Colonic mucosa (tissue), 4 donors: ENCODE results near the gene NTNG1. TPM values are rescaled to one million over a fixed set of nuclear protein-coding genes. Genes with fewer than 3 reads are reported as not detected.

Source experiments
- DNase-seq: peaks from one replicate; pipeline ENCODE4 v3.0.0-alpha.2; 2020
- H3K27ac ChIP-seq: fragments of 200-600 bp; one replicate; pipeline ENCODE4 v1.8.0; 2021
- H3K27me3 ChIP-seq: fragments of 200-600 bp; one replicate; pipeline ENCODE4 v1.8.0; 2021
- H3K36me3 ChIP-seq: fragments of 200-600 bp; one replicate; pipeline ENCODE4 v1.8.0; 2021
- H3K4me1 ChIP-seq: fragments of 200-600 bp; one replicate; pipeline ENCODE4 v1.8.0; 2021; ENCODE audit warnings: mild to moderate bottlenecking
- H3K4me3 ChIP-seq: fragments of 200-600 bp; one replicate; pipeline ENCODE4 v1.8.0; 2021
- H3K9ac ChIP-seq, 2 donors: one replicate each; pipeline ENCODE4 v1.7.0; 2013; ENCODE audit warnings: control low read depth in 2 of 2, low read depth in 2 of 2, low read length in 2 of 2
- H3K9me3 ChIP-seq: fragments of 200-600 bp; one replicate; pipeline ENCODE4 v1.8.0; 2021
- intact Hi-C: fragments of 100-400 bp; cut with DNase I; formaldehyde crosslinking; loops from one replicate; pipeline ENCODE4 v1.14.1; 2022
- total RNA-seq, 2 donors: library from RNA; stranded (reverse); fragmentation: NEBNext Ultra II Directional in 1 of 2; extraction: Animal tissue kit (Norgen Biotek cat#: 25700) in 1 of 2; gene quantifications; one replicate each; pipeline ENCODE4 v1.2.1, GENCODE V29; 2021
- TF ChIP-seq, protein P1 (sequence below): fragments of 200-600 bp; IDR thresholded peaks from one replicate; pipeline ENCODE4 v1.8.0; 2022; ENCODE audit warnings: antibody characterized with exemption, mild to moderate bottlenecking
- donor health status: healthy.
- donor health status: DM: no; HTN: no; CAD: no.
- donor health status: DM: no; HTN: no; CAD: no.

NTNG1 gene
- total RNA-seq, 2 donors from 2014 or later: 0.30 to 0.88 TPM

DNA sequence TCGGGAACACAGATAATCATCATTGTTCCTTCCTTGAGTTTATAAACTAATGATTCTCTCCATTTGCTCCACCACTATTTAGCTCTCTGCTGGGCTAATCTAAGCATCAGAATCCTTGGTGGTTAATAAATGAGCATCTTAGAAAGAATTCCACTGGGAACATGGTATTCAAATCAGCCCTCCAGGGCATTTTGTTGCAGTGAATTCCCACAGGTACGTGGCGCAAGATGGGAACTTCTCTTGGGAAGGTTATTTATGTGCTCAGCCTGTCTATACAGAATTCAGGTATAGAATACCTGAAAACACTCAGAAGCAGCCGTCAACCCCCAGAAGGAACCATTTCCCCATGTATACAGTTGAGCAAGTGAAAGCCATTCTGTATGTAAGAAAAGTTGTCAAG lies 131.5 kb downstream of the NTNG1 start:
- Histone ChIP-seq H3K4me3 (no peak overlapping the region), H3K27me3 (no peaks in the 10 kb centered on the region), H3K4me1 (no peaks in the 10 kb centered on the region), H3K9me3 (no peaks in the 10 kb centered on the region), H3K36me3 (no peaks in the 10 kb centered on the region), H3K9ac (no peak overlapping the region), H3K27ac (no peak overlapping the region)
- TF ChIP-seq, protein P1, sequence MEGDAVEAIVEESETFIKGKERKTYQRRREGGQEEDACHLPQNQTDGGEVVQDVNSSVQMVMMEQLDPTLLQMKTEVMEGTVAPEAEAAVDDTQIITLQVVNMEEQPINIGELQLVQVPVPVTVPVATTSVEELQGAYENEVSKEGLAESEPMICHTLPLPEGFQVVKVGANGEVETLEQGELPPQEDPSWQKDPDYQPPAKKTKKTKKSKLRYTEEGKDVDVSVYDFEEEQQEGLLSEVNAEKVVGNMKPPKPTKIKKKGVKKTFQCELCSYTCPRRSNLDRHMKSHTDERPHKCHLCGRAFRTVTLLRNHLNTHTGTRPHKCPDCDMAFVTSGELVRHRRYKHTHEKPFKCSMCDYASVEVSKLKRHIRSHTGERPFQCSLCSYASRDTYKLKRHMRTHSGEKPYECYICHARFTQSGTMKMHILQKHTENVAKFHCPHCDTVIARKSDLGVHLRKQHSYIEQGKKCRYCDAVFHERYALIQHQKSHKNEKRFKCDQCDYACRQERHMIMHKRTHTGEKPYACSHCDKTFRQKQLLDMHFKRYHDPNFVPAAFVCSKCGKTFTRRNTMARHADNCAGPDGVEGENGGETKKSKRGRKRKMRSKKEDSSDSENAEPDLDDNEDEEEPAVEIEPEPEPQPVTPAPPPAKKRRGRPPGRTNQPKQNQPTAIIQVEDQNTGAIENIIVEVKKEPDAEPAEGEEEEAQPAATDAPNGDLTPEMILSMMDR: no peak
- intact Hi-C loops: loop anchor here (10.0 kb wide), 1 partner anchor 152 kb away; no protein-coding TSS in a partner anchor
- no peak for DNase-seq

- H3K9me3 ChIP-seq: no peaks in the 10 kb centered on the region
- intact Hi-C loops: loop anchor here (10.0 kb wide), 1 partner anchor 151 kb away; no protein-coding TSS in a partner anchor
- H3K27ac ChIP-seq: no peak overlapping the region
- TF ChIP-seq, protein P1: no peak
- H3K4me1 ChIP-seq: no peaks in the 10 kb centered on the region
- no peaks in the 10 kb centered on the region for H3K27me3 ChIP-seq
- no peak overlapping the region for H3K9ac ChIP-seq
- no peaks in the 10 kb centered on the region for H3K36me3 ChIP-seq
- DNase-seq: no peak
- no peak overlapping the region for H3K4me3 ChIP-seq
Observed at GRCh38 chr1:107273515-107273914, 132.7 kb downstream of the NTNG1 start.

- Histone ChIP-seq H3K27ac (no peak overlapping the region), H3K36me3 (no peaks in the 10 kb centered on the region), H3K27me3 (no peaks in the 10 kb centered on the region), H3K9ac (no peak overlapping the region), H3K4me3 (no peak overlapping the region), H3K4me1 (no peaks in the 10 kb centered on the region), H3K9me3 (no peaks in the 10 kb centered on the region)
- TF ChIP-seq, protein P1: no peak
- DNase-seq: no peak
- intact Hi-C loops: loop anchor here (10.0 kb wide), 1 partner anchor 151 kb away; no protein-coding TSS in a partner anchor
Observed at GRCh38 chr1:107274227-107274626, 133.4 kb downstream of the NTNG1 start.

GRCh38 chr1:107276247-107276646 lies 135.4 kb downstream of the NTNG1 start:
- intact Hi-C loops: loop anchor here (5.0 to 10.0 kb wide), 3 partner anchors 149 to 476 kb away; no protein-coding TSS in a partner anchor
- Histone ChIP-seq H3K9ac (no peak overlapping the region), H3K27ac (no peak overlapping the region), H3K36me3 (no peaks in the 10 kb centered on the region), H3K4me1 (no peaks in the 10 kb centered on the region), H3K27me3 (no peaks in the 10 kb centered on the region), H3K9me3 (no peaks in the 10 kb centered on the region), H3K4me3 (no peak overlapping the region)
- TF ChIP-seq, protein P1: no peak
- no peak for DNase-seq

DNA sequence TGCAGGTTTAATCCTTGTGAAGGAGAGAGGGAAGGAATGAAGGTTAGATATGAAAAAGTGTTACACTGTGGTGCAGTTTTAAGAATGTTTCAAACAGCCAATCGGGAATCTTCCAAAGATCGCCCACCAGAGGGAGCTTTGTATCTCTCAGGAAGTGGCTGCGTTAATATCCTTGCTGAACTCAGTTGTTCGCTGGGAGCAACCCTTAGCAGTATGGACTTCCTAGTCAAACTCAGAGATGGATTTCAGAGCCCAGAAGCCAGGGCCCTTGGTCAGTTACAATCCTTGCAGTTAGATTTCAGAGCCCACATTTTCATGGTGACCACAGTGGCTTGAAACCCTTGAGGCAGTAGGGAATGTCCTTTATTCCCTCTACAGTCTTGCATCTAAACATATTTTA lies 136.2 kb downstream of the NTNG1 start:
- intact Hi-C loops: loop anchor here (5.0 to 10.0 kb wide), 3 partner anchors 148 to 475 kb away; no protein-coding TSS in a partner anchor
- Histone ChIP-seq H3K9me3 (no peaks in the 10 kb centered on the region), H3K4me3 (no peak overlapping the region), H3K9ac (no peak overlapping the region), H3K36me3 (no peaks in the 10 kb centered on the region), H3K4me1 (no peaks in the 10 kb centered on the region), H3K27ac (no peak overlapping the region), H3K27me3 (no peaks in the 10 kb centered on the region)
- DNase-seq: peak; percentile 41
- TF ChIP-seq, protein P1: peak; percentile 29
